ENCODE data around the gene CKAP5.
"Not testable (repeated sequence)": the region's sequence is repeated elsewhere in the genome, so short reads cannot be mapped to it uniquely, and the experiment has no call there.

The CKAP5 gene

GRCh38 chr11:46801694-46802470 lies 44.2 kb downstream of the CKAP5 start:
- in situ Hi-C loops (cut with HindIII; ENCODE audit: low pct_ligation_motif_present, low pct_unique_long_range_greater_than_20kb, low sequenced_read_pairs), result no loop called here
- no peak for DNase-seq

- no peak for DNase-seq
- in situ Hi-C loops (cut with HindIII; ENCODE audit: low pct_ligation_motif_present, low pct_unique_long_range_greater_than_20kb, low sequenced_read_pairs), result no loop called here
Observed at GRCh38 chr11:46800177-46800576, 45.9 kb downstream of the CKAP5 start.

- DNase-seq; in situ Hi-C loops (cut with HindIII; ENCODE audit: low pct_ligation_motif_present, low pct_unique_long_range_greater_than_20kb, low sequenced_read_pairs): not testable (repeated sequence)
Observed at GRCh38 chr11:46799725-46800124, 46.4 kb downstream of the CKAP5 start.

GRCh38 chr11:46778416-46778815 lies 67.7 kb downstream of the CKAP5 start:
- in situ Hi-C loops (cut with HindIII; ENCODE audit: low pct_ligation_motif_present, low pct_unique_long_range_greater_than_20kb, low sequenced_read_pairs), result no loop called here
- no peak for DNase-seq

GRCh38 chr11:46776878-46777277 lies 69.2 kb downstream of the CKAP5 start:
- in situ Hi-C loops (cut with HindIII; ENCODE audit: low pct_ligation_motif_present, low pct_unique_long_range_greater_than_20kb, low sequenced_read_pairs), result no loop called here
- no peak for DNase-seq

- in situ Hi-C loops (cut with HindIII; ENCODE audit: low pct_ligation_motif_present, low pct_unique_long_range_greater_than_20kb, low sequenced_read_pairs), result no loop called here
- DNase-seq, result no peak
Observed at GRCh38 chr11:46769636-46770221, 76.4 kb downstream of the CKAP5 start.

GRCh38 chr11:46766656-46767055 lies 79.4 kb downstream of the CKAP5 start:
- in situ Hi-C loops (cut with HindIII; ENCODE audit: low pct_ligation_motif_present, low pct_unique_long_range_greater_than_20kb, low sequenced_read_pairs), result no loop called here
- no peak for DNase-seq

- in situ Hi-C loops (cut with HindIII; ENCODE audit: low pct_ligation_motif_present, low pct_unique_long_range_greater_than_20kb, low sequenced_read_pairs), result no loop called here
Observed at GRCh38 chr11:46762248-46762647, 83.8 kb downstream of the CKAP5 start.

GRCh38 chr11:46761807-46762206 lies 84.3 kb downstream of the CKAP5 start:
- in situ Hi-C loops (cut with HindIII; ENCODE audit: low pct_ligation_motif_present, low pct_unique_long_range_greater_than_20kb, low sequenced_read_pairs), result no loop called here
- DNase-seq, result no peak

More at GRCh38 chr11:46762248-46762647, 83.8 kb downstream of the CKAP5 start:
- DNase-seq, result no peak

- DNase-seq, result no peak
- in situ Hi-C loops (cut with HindIII; ENCODE audit: low pct_ligation_motif_present, low pct_unique_long_range_greater_than_20kb, low sequenced_read_pairs), result no loop called here
Observed at GRCh38 chr11:46760429-46761128, 85.5 kb downstream of the CKAP5 start.

- no peak for DNase-seq
- in situ Hi-C loops (cut with HindIII; ENCODE audit: low pct_ligation_motif_present, low pct_unique_long_range_greater_than_20kb, low sequenced_read_pairs), result no loop called here
Observed at GRCh38 chr11:46759196-46759595, 86.9 kb downstream of the CKAP5 start.

- in situ Hi-C loops (cut with HindIII; ENCODE audit: low pct_ligation_motif_present, low pct_unique_long_range_greater_than_20kb, low sequenced_read_pairs), result no loop called here
- no peak for DNase-seq
Observed at GRCh38 chr11:46755962-46756361, 90.1 kb downstream of the CKAP5 start.

GRCh38 chr11:46747150-46747549 lies 98.9 kb downstream of the CKAP5 start:
- in situ Hi-C loops (cut with HindIII; ENCODE audit: low pct_ligation_motif_present, low pct_unique_long_range_greater_than_20kb, low sequenced_read_pairs), result no loop called here
- DNase-seq, result no peak

GRCh38 chr11:46745995-46746394 lies 100.1 kb downstream of the CKAP5 start:
- in situ Hi-C loops (cut with HindIII; ENCODE audit: low pct_ligation_motif_present, low pct_unique_long_range_greater_than_20kb, low sequenced_read_pairs), result no loop called here
- DNase-seq, result no peak

GRCh38 chr11:46745328-46745727 lies 100.8 kb downstream of the CKAP5 start:
- in situ Hi-C loops (cut with HindIII; ENCODE audit: low pct_ligation_motif_present, low pct_unique_long_range_greater_than_20kb, low sequenced_read_pairs), result no loop called here

GRCh38 chr11:46743693-46744339 lies 102.3 kb downstream of the CKAP5 start:
- DNase-seq, result no peak
- in situ Hi-C loops (cut with HindIII; ENCODE audit: low pct_ligation_motif_present, low pct_unique_long_range_greater_than_20kb, low sequenced_read_pairs), result no loop called here

More at GRCh38 chr11:46745328-46745727, 100.8 kb downstream of the CKAP5 start:
- no peak for DNase-seq

GRCh38 chr11:46743043-46743442 lies 103.0 kb downstream of the CKAP5 start:
- no peak for DNase-seq

GRCh38 chr11:46741600-46742484 lies 104.2 kb downstream of the CKAP5 start:
- in situ Hi-C loops (cut with HindIII; ENCODE audit: low pct_ligation_motif_present, low pct_unique_long_range_greater_than_20kb, low sequenced_read_pairs), result no loop called here
- DNase-seq, result no peak

More at GRCh38 chr11:46743043-46743442, 103.0 kb downstream of the CKAP5 start:
- in situ Hi-C loops (cut with HindIII; ENCODE audit: low pct_ligation_motif_present, low pct_unique_long_range_greater_than_20kb, low sequenced_read_pairs), result no loop called here

All from ACHN (cell line).